HepG2 (cell line): ENCODE data around the gene SH2D3C. TPM values are rescaled to one million over a fixed set of nuclear protein-coding genes. Genes with fewer than 3 reads are reported as not detected.

Source experiments
- ARNT2 ChIP-seq: sonication (generic); formaldehyde crosslinking; IDR thresholded peaks from 2 replicates; pipeline ENCODE4 v1.8.0; 2022; ENCODE audit warnings: mild to moderate bottlenecking, low read depth, missing genetic modification reagents, moderate library complexity
- ELK4 ChIP-seq: sonication (generic); formaldehyde crosslinking; IDR thresholded peaks from 2 replicates; pipeline ENCODE4 v1.9.0; 2021; ENCODE audit warnings: missing genetic modification reagents, borderline replicate concordance
- GABPA ChIP-seq, 2 experiments: IDR thresholded peaks; 2 replicates each; pipeline ENCODE4 v1.6.1; 2011 to 2016; ENCODE audit warnings: low read depth in 2 of 2, low read length in 1 of 2, missing biosample characterization in 1 of 2, missing genetic modification characterization in 1 of 2
- GATAD1 ChIP-seq: IDR thresholded peaks from 2 replicates; pipeline ENCODE4 v1.6.1; 2016; ENCODE audit warnings: missing genetic modification reagents, missing compliant biosample characterization
- GPN1 ChIP-seq: sonication (generic); formaldehyde crosslinking; IDR thresholded peaks from 2 replicates; pipeline ENCODE4 v1.5.1; 2020; ENCODE audit warnings: missing genetic modification reagents, borderline replicate concordance
- KDM1A ChIP-seq: IDR thresholded peaks from 2 replicates; pipeline ENCODE4 v1.6.1; 2016; ENCODE audit warnings: missing compliant biosample characterization
- KLF13 ChIP-seq: sonication (generic); formaldehyde crosslinking; IDR thresholded peaks from 2 replicates; pipeline ENCODE4 v1.4.0; 2020; ENCODE audit warnings: mild to moderate bottlenecking, missing genetic modification reagents
- MXD1 ChIP-seq: sonication (generic); formaldehyde crosslinking; IDR thresholded peaks from 2 replicates; pipeline ENCODE4 v1.4.0; 2020; ENCODE audit warnings: mild to moderate bottlenecking, missing genetic modification reagents
- NR2F1 ChIP-seq, 2 experiments: fragments of 450-650 bp in 1 of 2; formaldehyde crosslinking in 1 of 2; IDR thresholded peaks; 2 replicates each; pipeline versions ENCODE4 v1.5.0 to v1.6.1; 2016 to 2020; ENCODE audit warnings: mild to moderate bottlenecking in 1 of 2, missing compliant biosample characterization in 1 of 2, missing genetic modification reagents in 1 of 2, moderate library complexity in 1 of 2
- POLR2G ChIP-seq: fragments of 200-400 bp; formaldehyde crosslinking; IDR thresholded peaks from 2 replicates; pipeline ENCODE4 v1.6.1; 2018; ENCODE audit warnings: mild to moderate bottlenecking, low read depth, low read length, moderate library complexity
- RARG ChIP-seq: sonication (generic); formaldehyde crosslinking; IDR thresholded peaks from 2 replicates; pipeline ENCODE4 v1.4.0; 2020; ENCODE audit warnings: low read depth, mild to moderate bottlenecking, missing genetic modification reagents
- RBFOX2 ChIP-seq: fragments of 200-400 bp; formaldehyde crosslinking; IDR thresholded peaks from 2 replicates; pipeline ENCODE4 v1.6.1; 2017; ENCODE audit warnings: low read depth, mild to moderate bottlenecking, low read length
- REPIN1 ChIP-seq: sonication (generic); formaldehyde crosslinking; IDR thresholded peaks from 2 replicates; pipeline ENCODE4 v1.8.0; 2022; ENCODE audit warnings: missing genetic modification reagents, low read depth, mild to moderate bottlenecking, borderline replicate concordance
- TAF15 ChIP-seq: fragments of 200-400 bp; formaldehyde crosslinking; IDR thresholded peaks from one replicate; pipeline ENCODE4 v1.6.1; 2018; ENCODE audit warnings: mild to moderate bottlenecking, low read depth, low read length; ENCODE audit not compliant: poor library complexity, severe bottlenecking
- TARDBP ChIP-seq: sonication (generic); formaldehyde crosslinking; IDR thresholded peaks from 2 replicates; pipeline ENCODE4 v1.8.0; 2022; ENCODE audit warnings: mild to moderate bottlenecking, missing genetic modification reagents
- ZNF17 ChIP-seq: sonication (generic); formaldehyde crosslinking; IDR thresholded peaks from 2 replicates; pipeline ENCODE4 v1.5.0; 2020; ENCODE audit warnings: mild to moderate bottlenecking, missing genetic modification reagents
- ZNF354B ChIP-seq: sonication (generic); formaldehyde crosslinking; IDR thresholded peaks from 2 replicates; pipeline ENCODE4 v1.8.0; 2022; ENCODE audit warnings: mild to moderate bottlenecking, missing genetic modification reagents
- ZNF549 ChIP-seq: sonication (generic); formaldehyde crosslinking; IDR thresholded peaks from 2 replicates; pipeline ENCODE4 v1.5.0; 2020; ENCODE audit warnings: missing genetic modification reagents
- ZNF629 ChIP-seq: sonication (generic); formaldehyde crosslinking; conservative IDR thresholded peaks from 2 replicates; pipeline ENCODE4 v1.5.0; 2020; ENCODE audit warnings: missing genetic modification reagents
- polyA plus RNA-seq, 8 experiments: library from polyadenylated mRNA; depleted of rRNA in 3 of 8; stranded (reverse) in 7 of 8; unstranded in 1 of 8; fragments of >200 nt; fragmentation: Illumina TruSeq in 4 of 8; extraction: Trizol in 4 of 8; gene quantifications; 2 replicates each; pipeline versions ENCODE4 v1.2.1 to v1.2.3, GENCODE V29; 2011 to 2016; ENCODE audit warnings: low read depth in 4 of 8, missing spikeins in 1 of 8, mixed read lengths in 1 of 8; ENCODE audit not compliant: insufficient read depth in 1 of 8
- total RNA-seq, 5 experiments: library from RNA; depleted of rRNA; stranded (reverse); fragments of >200 nt; fragmentation: Illumina TruSeq; extraction: Trizol; gene quantifications; 2 replicates each; pipeline ENCODE4 v1.2.3, GENCODE V29; 2016; ENCODE audit warnings: low read depth in 1 of 5
- TF ChIP-seq, protein P1 (sequence below): sonication (generic); formaldehyde crosslinking; IDR thresholded peaks from 2 replicates; pipeline ENCODE4 v1.8.0; 2022; ENCODE audit warnings: missing genetic modification reagents, mild to moderate bottlenecking, inconsistent platforms, borderline replicate concordance
- TF ChIP-seq, protein P2 (sequence below): sonication (generic); formaldehyde crosslinking; IDR thresholded peaks from 2 replicates; pipeline ENCODE4 v1.5.0; 2020; ENCODE audit warnings: mild to moderate bottlenecking, missing genetic modification reagents
- TF ChIP-seq, protein P3 (sequence below): sonication (generic); formaldehyde crosslinking; IDR thresholded peaks from 2 replicates; pipeline ENCODE4; 2020; ENCODE audit warnings: missing genetic modification reagents, mild to moderate bottlenecking, borderline replicate concordance

Gene SH2D3C
- total and polyA plus RNA-seq, 2 of the 13 experiments (the other 11 are each of a cell fraction or from before 2014, with no cell fraction given) = not detected

- TF ChIP-seq, protein P1, sequence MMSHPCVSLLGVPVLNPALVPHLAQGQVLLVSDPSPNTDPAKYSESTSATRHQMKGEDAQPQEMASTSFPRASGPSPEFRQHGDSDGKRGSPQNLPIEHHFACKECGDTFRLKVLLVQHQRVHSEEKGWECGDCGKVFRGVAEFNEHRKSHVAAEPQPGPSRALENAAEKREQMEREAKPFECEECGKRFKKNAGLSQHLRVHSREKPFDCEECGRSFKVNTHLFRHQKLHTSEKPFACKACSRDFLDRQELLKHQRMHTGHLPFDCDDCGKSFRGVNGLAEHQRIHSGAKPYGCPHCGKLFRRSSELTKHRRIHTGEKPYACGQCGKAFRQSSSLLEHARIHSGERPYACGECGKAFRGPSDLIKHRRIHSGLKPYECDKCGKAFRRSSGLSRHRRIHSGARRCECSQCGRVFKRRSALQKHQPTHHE (CRISPR knock-in tag) = no peak
- TF ChIP-seq, protein P2, sequence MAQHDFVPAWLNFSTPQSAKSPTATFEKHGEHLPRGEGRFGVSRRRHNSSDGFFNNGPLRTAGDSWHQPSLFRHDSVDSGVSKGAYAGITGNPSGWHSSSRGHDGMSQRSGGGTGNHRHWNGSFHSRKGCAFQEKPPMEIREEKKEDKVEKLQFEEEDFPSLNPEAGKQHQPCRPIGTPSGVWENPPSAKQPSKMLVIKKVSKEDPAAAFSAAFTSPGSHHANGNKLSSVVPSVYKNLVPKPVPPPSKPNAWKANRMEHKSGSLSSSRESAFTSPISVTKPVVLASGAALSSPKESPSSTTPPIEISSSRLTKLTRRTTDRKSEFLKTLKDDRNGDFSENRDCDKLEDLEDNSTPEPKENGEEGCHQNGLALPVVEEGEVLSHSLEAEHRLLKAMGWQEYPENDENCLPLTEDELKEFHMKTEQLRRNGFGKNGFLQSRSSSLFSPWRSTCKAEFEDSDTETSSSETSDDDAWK (CRISPR knock-in tag) = no peak
- TF ChIP-seq RBFOX2 (peak; percentile 33; the same call in 1 of the 2 replicates), ZNF629 (CRISPR knock-in tag) (peak; percentile 45; the same call in 1 of the 2 replicates), MXD1 (CRISPR knock-in tag) (no peak), KDM1A (CRISPR knock-in tag) (no peak), ARNT2 (0 out of 2 replicates have a peak, but pooled peaks have one; percentile 33), POLR2G (no peak), KLF13 (no peak), RARG (CRISPR knock-in tag) (no peak), NR2F1 (CRISPR knock-in tag; IDR thresholded peaks at IDR 0.05) (peak in 1 of 2 experiments; percentile 56; a peak in 1 of 4 replicates), GABPA (IDR thresholded peaks at IDR 0.05; ENCODE audit: low read depth, low read length) (no peak), GABPA (CRISPR knock-in tag; IDR thresholded peaks at IDR 0.05; ENCODE audit: low read depth) (0 out of 2 replicates have a peak, but pooled peaks have one; percentile 13), TARDBP (no peak), GATAD1 (CRISPR knock-in tag) (peak; percentile 65), REPIN1 (CRISPR knock-in tag) (no peak), ZNF354B (CRISPR knock-in tag) (no peak), GPN1 (no peak), ELK4 (CRISPR knock-in tag) (no peak), ZNF549 (CRISPR knock-in tag) (no peak), TAF15 (no peak), ZNF17 (no peak)
- TF ChIP-seq, protein P3, sequence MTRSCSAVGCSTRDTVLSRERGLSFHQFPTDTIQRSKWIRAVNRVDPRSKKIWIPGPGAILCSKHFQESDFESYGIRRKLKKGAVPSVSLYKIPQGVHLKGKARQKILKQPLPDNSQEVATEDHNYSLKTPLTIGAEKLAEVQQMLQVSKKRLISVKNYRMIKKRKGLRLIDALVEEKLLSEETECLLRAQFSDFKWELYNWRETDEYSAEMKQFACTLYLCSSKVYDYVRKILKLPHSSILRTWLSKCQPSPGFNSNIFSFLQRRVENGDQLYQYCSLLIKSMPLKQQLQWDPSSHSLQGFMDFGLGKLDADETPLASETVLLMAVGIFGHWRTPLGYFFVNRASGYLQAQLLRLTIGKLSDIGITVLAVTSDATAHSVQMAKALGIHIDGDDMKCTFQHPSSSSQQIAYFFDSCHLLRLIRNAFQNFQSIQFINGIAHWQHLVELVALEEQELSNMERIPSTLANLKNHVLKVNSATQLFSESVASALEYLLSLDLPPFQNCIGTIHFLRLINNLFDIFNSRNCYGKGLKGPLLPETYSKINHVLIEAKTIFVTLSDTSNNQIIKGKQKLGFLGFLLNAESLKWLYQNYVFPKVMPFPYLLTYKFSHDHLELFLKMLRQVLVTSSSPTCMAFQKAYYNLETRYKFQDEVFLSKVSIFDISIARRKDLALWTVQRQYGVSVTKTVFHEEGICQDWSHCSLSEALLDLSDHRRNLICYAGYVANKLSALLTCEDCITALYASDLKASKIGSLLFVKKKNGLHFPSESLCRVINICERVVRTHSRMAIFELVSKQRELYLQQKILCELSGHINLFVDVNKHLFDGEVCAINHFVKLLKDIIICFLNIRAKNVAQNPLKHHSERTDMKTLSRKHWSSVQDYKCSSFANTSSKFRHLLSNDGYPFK = 0 out of 2 replicates have a peak, but pooled peaks have one; percentile 25
These were observed 47.0 kb upstream of the SH2D3C start (continued) for GRCh38 chr9:127825319-127826051.
